Thymus (tissue), 11 donors: Measurements from ENCODE around the gene MPG. TPM values are rescaled to one million over a fixed set of nuclear protein-coding genes. Genes with fewer than 3 reads are reported as not detected.

Experiments
- DNase-seq, 9 donors: peaks; one replicate each; pipeline ENCODE4 v3.0.0-alpha.2; 2013; ENCODE audit warnings: low spot score in 9 of 9, low read depth in 6 of 9, missing footprints in 1 of 9
- H3K27ac ChIP-seq, 2 donors: one replicate each; pipeline ENCODE4 v1.5.1; 2013; ENCODE audit warnings: control low read depth in 1 of 2, low read depth in 1 of 2, low read length in 1 of 2, mild to moderate bottlenecking in 1 of 2, moderate library complexity in 1 of 2
- H3K27me3 ChIP-seq, 2 donors: one replicate each; pipeline ENCODE4 v1.5.1; 2013; ENCODE audit warnings: low read length in 1 of 2; ENCODE audit not compliant: control insufficient read depth in 2 of 2, insufficient read depth in 1 of 2
- H3K36me3 ChIP-seq, 2 donors: one replicate each; pipeline ENCODE4 v1.5.1; 2013; ENCODE audit warnings: low read length in 1 of 2, mild to moderate bottlenecking in 1 of 2, moderate library complexity in 1 of 2; ENCODE audit not compliant: control insufficient read depth in 2 of 2, insufficient read depth in 2 of 2
- H3K4me1 ChIP-seq, 2 donors: one replicate each; pipeline ENCODE4 v1.5.1; 2013; ENCODE audit warnings: low read length in 2 of 2; ENCODE audit not compliant: control insufficient read depth in 2 of 2, insufficient read depth in 2 of 2
- H3K4me3 ChIP-seq, 2 donors: one replicate each; pipeline ENCODE4 v1.5.1; 2013; ENCODE audit warnings: low read length in 2 of 2, control low read depth in 1 of 2, mild to moderate bottlenecking in 1 of 2
- H3K9me3 ChIP-seq, 2 donors: one replicate each; pipeline ENCODE4 v1.5.1; 2013; ENCODE audit warnings: low read length in 1 of 2, mild to moderate bottlenecking in 1 of 2; ENCODE audit not compliant: control insufficient read depth in 2 of 2, insufficient read depth in 1 of 2
- WGBS: extraction: QIAGEN DNeasy Blood & Tissue Kit; methylation state at CpG from one replicate; pipeline ENCODE4 v1.1.7; 2013; 5-methylcytosine and 5-hydroxymethylcytosine counted together
- polyA plus RNA-seq: library from polyadenylated mRNA; stranded (reverse); fragments of 200-250 nt; gene quantifications from one replicate; pipeline ENCODE4 v1.2.3, GENCODE V29; 2013
- total RNA-seq: library from RNA; stranded (reverse); fragments of 120-200 nt; gene quantifications from one replicate; pipeline ENCODE4 v1.2.4, GENCODE V29; 2013
- donor health status: healthy.

MPG gene
- total and polyA plus RNA-seq, 2 donors, result 45.1 to 58.1 TPM

GRCh38 chr16:63466-63865, 14.6 kb upstream of the MPG start:
- Histone ChIP-seq H3K9me3 (no peaks in the 10 kb centered on the region), H3K27ac (no peak overlapping the region), H3K4me1 (no peaks in the 10 kb centered on the region), H3K27me3 (peaks cover 2 to 28% of the 10 kb centered on the region in 2 donors), H3K36me3 (peaks cover 0 to 4% of the 10 kb centered on the region in 2 donors), H3K4me3 (no peak overlapping the region)
- DNase-seq, result no peak
- WGBS, result 96% methylated on average over 16 of the region's 16 CpGs

- Histone ChIP-seq H3K9me3 (no peaks in the 10 kb centered on the region), H3K36me3 (no peaks in the 10 kb centered on the region), H3K27me3 (peaks cover 2 to 36% of the 10 kb centered on the region in 2 donors), H3K4me1 (no peaks in the 10 kb centered on the region), H3K4me3 (no peak overlapping the region), H3K27ac (no peak overlapping the region)
- 97% methylated on average over 25 of the region's 25 CpGs for WGBS
- DNase-seq, result no peak
Measured at GRCh38 chr16:63998-64913, 13.8 kb upstream of the MPG start.

- Histone ChIP-seq H3K27me3 (peaks cover 4 to 42% of the 10 kb centered on the region in 2 donors), H3K4me1 (no peaks in the 10 kb centered on the region), H3K9me3 (no peaks in the 10 kb centered on the region), H3K36me3 (no peaks in the 10 kb centered on the region), H3K27ac (no peak overlapping the region), H3K4me3 (no peak overlapping the region)
- DNase-seq, result no peak
- WGBS, result 96% methylated on average over 9 of the region's 9 CpGs
Measured at GRCh38 chr16:64914-65255, 13.1 kb upstream of the MPG start.

- no peak overlapping the region for H3K27ac ChIP-seq
- peaks cover 11 to 51% of the 10 kb centered on the region in 2 donors for H3K27me3 ChIP-seq
- H3K36me3 ChIP-seq, result no peaks in the 10 kb centered on the region
- 22% methylated on average over 17 of the region's 17 CpGs for WGBS
- no peaks in the 10 kb centered on the region for H3K9me3 ChIP-seq
- H3K4me1 ChIP-seq, result no peaks in the 10 kb centered on the region
- DNase-seq, result peak in 7 of 9 donors; percentile 30 to 80 (median 57)
- no peak overlapping the region for H3K4me3 ChIP-seq
Measured at GRCh38 chr16:65745-66144, 12.3 kb upstream of the MPG start.

DNA sequence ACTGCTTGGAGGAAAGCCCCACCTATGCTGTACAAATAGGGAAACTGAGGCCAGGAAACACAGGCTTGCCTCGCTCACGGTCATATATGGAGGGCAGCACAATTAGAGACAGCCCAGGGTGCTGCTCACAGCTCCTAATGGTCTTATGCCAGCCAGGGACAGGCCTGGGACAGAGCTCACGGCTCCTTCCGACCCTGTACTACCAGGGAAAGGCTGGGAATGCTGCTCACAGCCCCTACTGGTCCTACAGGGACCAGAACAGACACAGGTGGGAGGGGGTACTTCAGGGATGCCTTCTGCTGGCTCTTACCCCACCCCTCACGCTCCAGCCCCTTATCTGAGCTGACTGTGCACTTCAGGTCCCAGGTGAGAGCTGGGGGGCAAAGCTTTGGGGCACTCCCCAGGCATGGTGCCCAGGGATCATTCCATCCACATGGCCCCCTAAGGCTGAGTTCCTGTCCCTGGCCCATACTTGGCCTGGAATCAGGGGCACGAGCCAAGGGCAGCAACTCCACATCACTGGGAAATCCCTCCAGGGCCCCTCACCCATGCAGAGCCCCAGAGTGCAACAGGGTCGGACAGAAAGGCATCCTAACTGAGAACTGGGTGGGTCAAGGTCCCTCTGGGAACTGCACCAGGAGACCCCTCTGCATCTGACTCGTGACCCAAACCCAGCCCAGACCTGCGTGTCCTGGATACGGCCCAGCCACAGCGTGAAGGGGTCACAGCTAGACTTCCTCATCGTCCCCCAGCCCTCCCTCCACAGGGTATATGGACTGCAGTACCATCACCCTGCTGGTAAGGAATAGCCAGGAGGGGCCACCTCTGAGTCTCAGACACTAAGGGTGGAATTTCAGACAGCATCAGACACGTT, 11.5 kb upstream of the MPG start:
- Histone ChIP-seq H3K36me3 (no peaks in the 10 kb centered on the region), H3K9me3 (no peaks in the 10 kb centered on the region), H3K27ac (no peak overlapping the region), H3K4me1 (no peaks in the 10 kb centered on the region), H3K4me3 (no peak overlapping the region), H3K27me3 (peaks cover 19 to 59% of the 10 kb centered on the region in 2 donors)
- DNase-seq, result no peak
- 95% methylated on average over 13 of the region's 13 CpGs for WGBS

- Histone ChIP-seq H3K27ac (no peak overlapping the region), H3K4me3 (no peak overlapping the region), H3K4me1 (no peaks in the 10 kb centered on the region), H3K36me3 (no peaks in the 10 kb centered on the region), H3K27me3 (peaks cover 24 to 63% of the 10 kb centered on the region in 2 donors), H3K9me3 (no peaks in the 10 kb centered on the region)
- DNase-seq, result no peak
- 95% methylated on average over 10 of the region's 10 CpGs for WGBS
Measured at GRCh38 chr16:67183-67791, 10.7 kb upstream of the MPG start.

- WGBS, result 95% methylated on average over 27 of the region's 27 CpGs
- no peaks in the 10 kb centered on the region for H3K4me1 ChIP-seq
- H3K4me3 ChIP-seq, result no peak overlapping the region
- H3K9me3 ChIP-seq, result peaks cover 0 to 1% of the 10 kb centered on the region in 2 donors
- no peak overlapping the region for H3K27ac ChIP-seq
- no peaks in the 10 kb centered on the region for H3K36me3 ChIP-seq
- no peak for DNase-seq
- H3K27me3 ChIP-seq, result peaks cover 31 to 69% of the 10 kb centered on the region in 2 donors
Measured at GRCh38 chr16:67884-68789, 9.9 kb upstream of the MPG start.

DNA sequence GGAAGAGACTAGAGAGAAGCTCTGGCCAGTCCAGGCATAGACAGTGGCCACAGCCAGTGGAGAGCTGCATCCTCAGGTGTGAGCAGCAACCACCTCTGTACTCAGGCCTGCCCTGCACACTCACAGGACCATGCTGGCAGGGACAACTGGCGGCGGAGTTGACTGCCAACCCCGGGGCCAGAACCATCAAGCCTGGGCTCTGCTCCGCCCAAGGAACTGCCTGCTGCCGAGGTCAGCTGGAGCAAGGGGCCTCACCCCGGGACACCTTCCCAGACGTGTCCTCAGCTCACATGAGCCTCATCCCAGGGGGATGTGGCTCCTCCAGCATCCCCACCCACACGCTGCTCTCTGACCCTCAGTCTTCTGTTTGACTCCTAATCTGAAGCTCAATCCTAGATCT, 8.8 kb upstream of the MPG start:
- no peak for DNase-seq
- Histone ChIP-seq H3K4me3 (no peak overlapping the region), H3K27me3 (peaks cover 41 to 79% of the 10 kb centered on the region in 2 donors), H3K27ac (no peak overlapping the region), H3K4me1 (no peaks in the 10 kb centered on the region), H3K36me3 (no peaks in the 10 kb centered on the region), H3K9me3 (peaks cover 0 to 1% of the 10 kb centered on the region in 2 donors)
- WGBS, result 93% methylated on average over 8 of the region's 8 CpGs
